Activated CD4-positive, alpha-beta T cell treated with anti-CD3 and anti-CD28 coated beads, Interleukin-2, Interleukin-4, amounts not matched to agents 100 ng/mL and 50 ng/mL, durations not matched to agents 16 hours and 8 hours (primary cell): ENCODE data around the gene SLC25A24.
"Not testable (repeated sequence)": the region's sequence is repeated elsewhere in the genome, so short reads cannot be mapped to it uniquely, and the experiment has no call there.

Experiments
- DNase-seq: peaks from one replicate; pipeline ENCODE4 v3.0.0-alpha.2; 2020; ENCODE audit warnings: low spot score

The SLC25A24 gene

DNA sequence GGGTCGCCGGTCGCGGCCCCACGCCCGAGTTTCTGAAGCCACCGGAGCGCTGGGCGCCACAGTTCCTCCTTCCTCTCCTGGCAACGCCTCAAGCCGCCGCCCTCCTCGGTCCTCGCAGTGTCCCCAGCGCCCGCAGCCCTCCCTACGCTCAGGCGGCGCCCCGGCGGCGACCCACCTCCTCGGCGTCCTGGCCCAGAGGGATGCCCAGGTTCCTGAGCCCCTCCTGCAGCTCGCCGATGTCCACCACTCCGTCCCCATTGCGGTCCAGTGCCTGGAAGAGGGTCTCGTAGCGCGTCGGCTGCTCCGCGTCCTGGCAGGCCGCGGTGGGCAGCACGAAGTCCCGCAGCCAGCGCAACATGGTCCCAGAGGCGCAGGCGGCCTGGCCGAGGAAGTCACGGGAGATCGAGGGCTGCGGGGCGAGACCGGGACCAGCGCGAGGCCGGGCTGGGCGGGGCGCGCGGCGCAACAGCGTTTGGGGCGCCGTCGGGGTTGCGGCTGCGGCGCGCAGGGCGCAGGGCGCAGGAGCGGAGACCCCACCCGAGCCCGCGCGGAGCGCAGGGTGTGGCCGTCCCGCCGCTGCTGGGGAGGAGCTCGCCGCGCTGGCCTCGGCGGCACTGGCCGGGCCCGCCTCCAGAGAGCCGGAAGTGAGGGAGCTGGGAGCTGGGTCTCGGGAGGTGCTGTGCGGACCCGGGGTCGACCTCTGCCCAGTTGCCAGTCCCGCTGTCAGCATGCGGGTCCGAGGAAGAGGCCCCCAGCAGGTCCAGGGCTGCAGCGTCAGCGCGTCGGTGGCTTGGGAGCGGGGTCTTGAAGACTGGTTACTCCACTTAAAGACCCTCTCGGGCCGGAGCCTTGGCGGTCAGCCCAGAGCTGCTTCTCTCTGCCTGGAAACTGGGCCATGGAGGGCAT is at the start of gene SLC25A24:
Gene SLC25A24, minus strand, starts transcription at position 563 of the 906 bp plus-strand sequence. Its CDS starts 205 bp downstream, at position 358.
- DNase-seq = peak; percentile 71

DNA sequence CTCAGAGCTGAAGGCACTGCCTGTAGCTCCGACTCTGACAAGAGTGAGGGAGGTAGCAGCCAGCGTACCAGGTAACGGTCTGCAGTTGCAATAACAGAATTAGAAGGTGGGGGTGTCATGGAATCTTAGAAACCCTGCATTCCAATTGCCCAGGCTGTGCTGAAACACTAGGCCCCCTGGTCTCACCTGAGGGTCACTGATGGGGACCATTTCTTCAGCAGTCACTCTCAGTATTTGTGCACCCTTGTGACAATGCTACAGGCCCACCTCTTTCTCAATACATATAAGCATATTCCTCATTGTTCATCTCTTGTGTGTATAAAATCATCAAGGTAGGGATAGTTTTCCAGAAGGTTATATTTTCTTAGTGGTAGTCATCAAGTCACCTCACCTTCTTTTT is 43.8 kb upstream of the SLC25A24 start, which contains the start of gene NBPF4:
Gene NBPF4, minus strand, starts transcription at position 101 of the 400 bp plus-strand sequence. CDS start 315 bp downstream, outside the sequence.
- not testable (repeated sequence) for DNase-seq

DNA sequence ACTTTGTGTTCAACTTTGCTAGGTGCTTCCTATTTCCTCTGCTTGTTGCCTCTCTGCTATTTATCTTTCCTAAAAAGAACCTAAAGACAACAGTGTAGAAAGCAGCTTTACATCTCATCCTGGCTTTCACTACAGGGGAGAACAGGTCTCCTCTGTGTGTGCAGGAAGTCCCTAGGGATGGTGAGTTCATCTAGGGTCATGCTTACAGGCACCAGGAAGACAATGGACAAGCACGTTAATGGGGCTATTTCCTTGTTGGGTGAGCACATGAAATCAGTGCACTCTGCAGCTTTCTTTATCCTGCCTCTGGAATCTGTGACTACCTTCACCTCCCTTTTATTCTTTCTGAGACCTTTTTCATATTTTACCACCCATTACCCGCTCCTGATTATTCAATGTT is 39.3 kb upstream of the SLC25A24 start:
- DNase-seq = not testable (repeated sequence)

DNA sequence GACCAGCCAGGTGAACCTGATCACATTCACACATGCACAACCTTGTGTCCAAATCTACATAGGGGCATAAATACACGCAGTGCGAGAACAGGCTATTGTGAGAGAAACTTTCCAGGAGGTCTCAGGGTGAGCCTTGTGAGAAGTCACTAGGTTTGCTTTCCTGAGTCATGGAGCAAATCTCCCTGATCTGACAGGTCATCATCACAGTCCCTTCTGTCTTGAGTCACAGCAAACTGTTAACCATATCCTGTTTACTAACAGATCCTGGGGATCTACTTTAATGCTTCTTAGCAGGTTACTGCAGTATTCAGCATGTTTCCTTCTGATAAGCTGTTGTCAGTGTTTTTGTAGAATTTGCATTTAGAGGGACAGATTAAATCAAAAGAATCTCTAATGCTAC is 35.2 kb upstream of the SLC25A24 start:
- peak; percentile 34 for DNase-seq

DNA sequence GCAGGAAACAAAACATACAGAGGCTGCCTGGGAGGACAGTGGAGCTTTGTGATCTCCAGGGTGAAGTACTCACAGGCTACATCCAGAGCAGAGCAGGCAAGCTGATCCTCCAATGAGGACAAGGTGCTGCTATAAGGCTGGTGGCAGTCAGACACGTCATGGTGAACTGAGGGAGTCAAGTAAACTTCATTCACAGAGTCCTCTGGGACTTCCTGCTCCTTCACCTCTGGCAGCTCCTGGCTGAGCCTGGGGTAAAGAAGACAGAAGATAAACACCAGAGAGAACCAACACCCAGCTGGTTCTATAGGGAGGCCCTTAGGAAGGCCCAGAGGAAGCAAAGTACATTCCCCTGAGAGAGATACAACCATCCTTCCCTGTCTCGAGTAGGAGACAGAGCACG is 32.0 kb upstream of the SLC25A24 start:
- not testable (repeated sequence) for DNase-seq

DNA sequence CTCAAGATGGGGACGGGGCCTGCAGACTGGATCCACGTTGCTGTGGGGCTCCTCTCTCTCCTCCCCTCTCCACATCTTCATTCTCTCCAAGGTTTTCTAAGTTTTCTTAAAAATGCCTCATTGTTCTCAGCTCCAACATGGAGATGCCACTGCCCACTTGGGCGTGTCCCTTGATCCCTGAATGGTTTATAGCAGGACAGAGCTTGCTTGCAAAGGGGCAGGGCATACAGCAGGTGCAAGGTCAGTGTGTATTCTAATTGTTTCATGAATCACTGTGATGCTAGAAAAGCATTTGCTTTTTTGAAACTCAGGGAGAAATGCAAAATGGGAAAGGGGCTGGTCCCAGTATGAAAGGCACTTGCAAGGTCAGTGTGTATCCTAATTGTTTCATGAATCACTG is 29.8 kb upstream of the SLC25A24 start:
- DNase-seq = not testable (repeated sequence)

DNA sequence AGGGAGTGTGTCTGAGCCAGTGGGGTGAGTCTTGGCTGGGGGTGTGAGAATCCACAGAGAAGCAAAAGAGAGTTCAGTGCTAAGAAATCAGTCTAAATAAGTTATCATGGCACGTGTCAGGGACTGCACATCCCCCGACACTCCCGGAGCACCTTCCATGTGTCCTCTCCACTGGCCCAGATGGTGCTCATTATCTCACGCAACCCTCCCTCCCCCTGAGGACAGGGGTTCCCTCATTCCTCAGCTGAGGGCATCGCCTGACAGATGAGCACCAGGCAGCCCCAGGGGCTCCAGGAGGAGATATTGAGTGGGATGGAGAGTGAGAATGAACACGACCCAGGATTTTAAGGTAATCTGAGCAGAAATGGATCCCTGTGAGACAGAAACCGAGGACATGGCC is 27.6 kb upstream of the SLC25A24 start:
- not testable (repeated sequence) for DNase-seq

DNA sequence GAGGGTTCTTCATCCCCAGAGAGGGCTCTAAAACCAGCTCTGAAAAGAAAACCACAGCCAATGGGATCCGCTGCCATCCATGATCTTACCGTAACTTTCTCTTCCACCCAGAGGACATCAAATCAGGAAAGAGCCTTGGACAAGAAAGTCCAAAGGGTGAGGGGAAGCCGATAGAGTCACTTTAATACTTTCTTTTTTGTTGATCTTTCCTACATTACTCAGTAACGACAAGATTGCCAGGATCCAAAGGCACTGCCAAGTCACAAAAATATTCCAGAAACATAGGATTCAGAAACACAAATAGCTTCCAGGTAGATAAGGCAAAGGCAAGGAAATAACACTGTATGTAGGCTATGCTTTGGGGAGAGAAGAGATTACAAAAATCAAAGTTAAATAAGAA is 26.7 kb upstream of the SLC25A24 start:
- DNase-seq = not testable (repeated sequence)

DNA sequence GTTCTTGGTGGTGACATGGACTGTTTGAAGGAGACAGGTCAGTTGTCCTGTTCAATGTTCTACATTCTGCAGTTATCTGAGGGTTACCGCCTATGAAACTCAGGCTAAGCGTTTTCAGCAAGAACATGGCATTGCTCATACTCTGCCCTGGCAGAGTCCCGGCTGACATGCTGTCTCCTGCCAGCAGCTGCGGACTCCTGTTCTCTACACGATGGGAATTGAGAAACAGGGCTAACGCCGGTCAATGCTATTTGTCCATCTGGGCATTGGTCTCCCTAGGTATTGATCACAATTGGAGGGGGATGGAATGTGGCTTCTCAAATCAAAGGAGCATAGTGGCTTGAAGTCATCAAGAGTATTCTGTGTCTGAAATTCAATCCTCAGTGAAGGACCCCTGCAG is 23.1 kb upstream of the SLC25A24 start:
- not testable (repeated sequence) for DNase-seq

DNA sequence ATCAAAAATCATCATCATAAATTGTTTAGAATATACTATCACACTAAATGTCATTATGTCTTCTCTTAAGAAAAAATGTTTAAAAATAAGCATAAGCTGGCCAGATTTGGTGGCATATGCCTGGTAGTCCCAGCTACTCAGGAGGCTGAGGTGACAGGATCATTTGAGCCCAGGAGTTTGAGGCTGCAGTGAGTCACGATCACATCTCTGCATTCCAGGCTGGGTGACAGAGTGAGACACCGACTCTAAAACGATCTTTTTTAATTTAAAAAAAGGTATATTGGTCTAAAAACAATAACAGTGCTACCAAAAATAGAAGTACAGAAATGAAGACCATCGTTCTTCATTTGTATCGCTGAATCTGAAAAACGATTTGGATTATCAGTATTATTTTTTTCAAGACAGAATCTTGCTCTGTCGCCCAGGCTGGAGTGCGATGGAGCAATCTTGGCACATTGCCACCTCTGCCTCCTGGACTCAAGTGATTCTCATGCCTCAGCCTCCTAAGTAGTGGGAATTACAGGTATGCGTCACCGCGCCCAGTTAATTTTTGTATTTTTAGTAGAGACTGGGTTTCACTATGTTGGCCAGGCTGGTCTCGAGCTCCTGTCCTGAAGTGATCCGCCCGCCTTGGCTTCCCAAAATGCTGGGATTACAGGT is 17.5 kb upstream of the SLC25A24 start:
- DNase-seq = not testable (repeated sequence)

DNA sequence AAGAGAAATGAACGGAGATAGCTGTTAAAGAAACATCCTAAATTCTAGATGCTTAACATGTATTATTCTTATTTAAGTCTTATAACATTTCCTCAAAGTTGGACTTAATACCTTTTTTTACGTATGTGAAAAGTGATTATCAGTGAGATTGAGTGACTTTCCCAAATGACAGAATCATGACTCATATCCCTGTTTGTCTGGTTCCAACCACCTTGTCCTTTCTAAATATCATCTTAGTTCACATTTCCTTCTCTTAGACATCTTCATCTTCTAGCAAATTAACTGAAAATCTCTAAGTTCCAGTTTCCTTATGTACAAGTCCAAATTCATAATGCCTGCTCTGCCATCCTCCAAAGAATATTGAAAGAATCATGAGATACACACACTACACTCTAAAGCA is 16.9 kb upstream of the SLC25A24 start:
- not testable (repeated sequence) for DNase-seq

DNA sequence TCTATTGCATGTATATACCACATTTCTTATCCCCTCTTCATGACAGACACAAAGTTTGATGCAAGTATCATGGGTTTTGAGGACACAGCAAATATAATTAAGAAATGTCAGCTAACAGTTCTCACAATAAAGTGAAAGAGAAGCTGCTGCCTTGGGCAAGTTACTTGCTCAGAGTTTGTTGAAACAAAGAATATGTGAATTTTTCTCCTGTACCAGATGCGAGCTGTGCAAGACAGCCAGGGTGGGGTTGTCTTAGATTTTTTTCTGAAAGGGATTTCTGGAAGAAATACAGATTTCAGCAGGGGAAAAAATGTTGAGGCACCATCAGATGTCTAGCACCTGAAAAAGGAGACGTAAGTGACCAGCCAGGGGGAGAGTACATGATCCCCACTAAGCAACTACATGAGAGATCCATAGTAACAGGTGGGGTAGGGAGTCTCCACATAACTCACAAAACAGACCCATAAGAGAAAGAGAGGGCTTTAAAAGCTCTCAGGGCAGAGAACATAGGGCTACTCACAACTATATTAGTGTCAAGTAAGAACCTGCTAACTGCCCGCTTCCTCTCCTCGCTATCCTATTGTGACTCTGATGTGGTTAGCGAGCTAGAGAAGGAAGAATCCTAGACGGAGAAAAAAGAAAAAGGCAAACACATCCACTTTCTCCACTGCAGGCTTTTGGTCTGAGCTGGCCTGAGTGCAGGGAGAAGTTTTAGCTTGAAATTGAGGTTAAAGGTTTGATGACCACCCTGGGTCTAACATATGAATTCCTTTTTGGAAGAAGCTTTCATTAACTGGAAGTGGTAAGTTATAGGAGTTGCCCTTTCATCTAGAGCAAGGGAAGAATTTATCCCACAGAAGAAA is 16.1 kb upstream of the SLC25A24 start:
- not testable (repeated sequence) for DNase-seq

DNA sequence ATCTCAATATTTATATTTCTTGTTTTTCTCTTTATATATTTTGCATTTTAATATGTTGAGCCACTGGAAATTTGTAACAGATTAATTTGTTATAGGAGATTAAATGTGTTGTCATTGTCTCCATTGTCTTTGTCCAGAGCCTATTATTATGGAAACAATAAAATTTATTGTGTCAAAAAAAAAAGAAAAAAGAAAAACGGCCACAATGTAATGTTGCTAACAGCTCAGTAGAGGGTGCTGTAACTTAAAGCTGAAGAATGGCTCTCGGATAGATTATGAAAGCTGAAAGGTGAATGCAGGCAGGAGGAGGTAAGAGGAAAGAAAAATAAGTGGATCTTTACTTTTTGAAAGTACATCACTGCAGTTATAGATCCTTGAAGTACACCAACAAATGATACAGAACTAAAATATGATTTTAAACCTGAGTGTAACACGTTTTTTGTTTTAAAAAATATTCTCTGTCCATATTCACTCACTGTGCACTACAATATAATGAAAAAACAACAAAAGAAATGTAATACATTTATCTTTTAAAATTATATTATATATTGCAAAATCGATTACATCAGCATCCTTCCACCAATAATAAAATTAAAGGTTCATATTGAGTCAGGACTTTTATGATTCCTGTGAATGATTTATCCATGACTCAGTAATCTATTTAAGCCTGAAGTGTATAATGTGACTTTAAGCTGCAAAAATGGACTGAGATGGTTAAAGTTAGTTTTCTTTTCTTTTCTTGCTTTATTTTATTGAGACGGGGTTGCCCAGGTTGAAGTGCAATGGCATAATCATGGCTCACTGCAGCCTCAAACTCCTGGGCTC is 14.7 kb upstream of the SLC25A24 start:
- DNase-seq = peak; percentile 38

DNA sequence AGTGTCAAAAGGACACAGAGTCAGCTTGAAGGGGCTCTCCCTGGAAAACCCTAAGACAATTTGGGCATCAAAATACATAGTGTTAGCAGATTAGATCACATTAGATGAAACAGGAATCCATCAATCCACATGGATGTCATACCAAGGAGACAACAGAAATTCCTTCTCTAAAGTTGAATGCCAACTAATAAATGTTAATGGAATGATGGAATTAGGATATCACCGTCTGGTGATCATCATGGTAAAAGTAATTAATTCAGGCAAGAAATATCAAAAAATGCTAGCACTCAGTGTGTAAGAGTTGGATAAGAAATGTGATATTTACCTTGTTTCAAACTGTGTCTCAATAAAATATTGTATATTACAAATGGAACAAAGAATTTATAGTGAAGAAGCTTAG is 10.9 kb upstream of the SLC25A24 start:
- DNase-seq = no peak

DNA sequence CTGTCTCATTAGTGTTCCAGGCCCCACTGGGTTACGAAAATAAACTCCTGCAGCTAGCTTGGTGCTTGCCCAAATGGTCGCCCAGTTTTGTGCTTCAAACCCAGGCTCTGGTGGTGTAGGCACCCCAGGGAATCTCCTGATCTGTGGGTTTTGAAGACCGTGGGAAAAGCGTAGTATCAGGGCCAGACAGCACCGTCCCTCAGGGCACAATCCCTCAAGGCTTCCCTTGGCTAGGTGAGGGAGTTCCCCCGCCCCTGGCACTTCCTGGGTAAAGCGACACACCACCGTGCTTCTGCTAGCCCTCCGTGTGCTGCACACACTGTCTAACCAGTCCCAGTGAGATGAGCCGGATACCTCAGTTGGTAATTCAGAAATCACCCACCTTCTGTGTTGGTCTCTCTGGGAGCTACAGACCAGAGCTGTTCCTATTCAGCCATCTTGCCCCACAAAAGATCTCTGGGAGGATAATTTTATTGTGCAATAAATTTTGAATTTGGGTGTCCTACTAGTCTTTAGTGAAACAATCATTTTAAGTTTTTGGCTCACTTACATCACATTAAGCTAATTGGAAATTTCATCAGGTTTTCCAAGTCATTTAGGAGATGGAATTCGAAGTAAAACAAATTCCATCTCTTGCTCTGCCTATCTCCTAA is 9.4 kb upstream of the SLC25A24 start:
- DNase-seq = no peak

DNA sequence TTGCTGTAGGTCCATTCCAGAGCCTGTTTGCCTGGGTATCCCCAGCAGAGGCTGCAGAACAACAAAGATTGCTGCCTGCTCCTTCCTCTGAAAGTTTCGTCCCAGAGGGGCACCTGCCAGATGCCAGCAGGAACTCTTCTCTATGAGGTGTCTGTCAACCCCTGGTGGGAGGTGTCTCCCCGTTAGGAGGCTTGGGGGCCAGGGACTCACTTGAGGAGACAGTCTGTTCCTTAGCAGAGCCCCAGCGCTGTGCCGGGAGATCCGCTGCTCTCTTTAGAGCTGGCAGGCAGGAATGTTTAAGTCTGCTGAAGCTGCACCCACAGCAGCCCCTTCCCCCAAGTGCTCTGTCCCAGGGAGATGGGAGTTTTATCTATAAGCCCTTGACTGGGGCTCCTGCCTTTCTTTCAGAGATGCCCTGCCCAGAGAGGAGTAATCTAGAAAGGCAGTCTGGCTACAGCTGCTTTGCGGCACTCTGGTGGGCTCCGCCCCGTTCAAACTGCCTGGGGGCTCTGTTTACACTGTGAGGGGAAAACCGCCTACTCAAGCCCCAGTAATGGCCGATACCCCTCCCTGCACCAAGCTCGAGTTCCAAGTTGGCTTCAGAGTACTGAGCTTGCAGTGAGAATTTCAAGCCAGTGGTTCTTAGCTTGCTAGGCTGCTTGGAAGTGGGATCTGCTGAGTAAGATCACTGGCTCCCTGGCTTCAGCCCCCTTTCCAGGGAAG is 8.7 kb upstream of the SLC25A24 start:
- DNase-seq = no peak

DNA sequence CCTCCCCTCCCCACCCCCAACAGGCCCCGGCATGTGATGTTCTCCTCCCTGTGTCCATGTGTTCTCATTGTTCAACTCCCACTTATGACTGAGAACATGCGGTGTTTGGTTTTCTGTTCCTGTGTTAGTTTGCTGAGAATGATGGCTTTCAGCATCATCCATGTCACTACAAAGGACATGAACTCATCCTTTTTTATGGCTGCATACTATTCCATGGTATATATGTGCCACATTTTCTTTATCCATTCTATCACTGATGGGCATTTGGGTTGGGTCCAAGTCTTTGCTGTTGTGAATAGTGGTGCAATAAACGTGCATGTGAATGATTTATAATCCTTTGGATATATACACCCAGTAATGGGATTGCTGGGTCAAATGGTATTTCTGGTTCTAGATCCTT is 3.4 kb upstream of the SLC25A24 start:
- DNase-seq = not testable (repeated sequence)

DNA sequence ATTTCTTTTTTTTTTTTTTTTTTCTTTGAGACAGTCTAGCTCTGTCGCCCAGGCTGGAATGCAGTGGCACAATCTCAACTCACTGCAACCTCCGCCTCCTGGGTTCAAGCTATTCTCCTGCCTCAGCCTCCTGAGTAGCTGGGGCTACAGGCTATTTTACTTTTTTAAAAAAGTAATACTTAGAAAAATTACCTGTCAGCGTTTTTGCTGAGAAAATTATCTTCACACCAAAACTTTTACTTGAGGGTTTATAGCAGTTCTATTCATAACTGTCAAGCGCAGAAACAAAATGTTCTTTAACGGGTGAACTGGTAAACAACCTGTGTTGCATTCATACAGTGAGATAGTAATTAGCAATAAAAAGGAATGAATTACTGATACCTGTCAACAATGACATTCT is 1.5 kb upstream of the SLC25A24 start:
- no peak for DNase-seq

DNA sequence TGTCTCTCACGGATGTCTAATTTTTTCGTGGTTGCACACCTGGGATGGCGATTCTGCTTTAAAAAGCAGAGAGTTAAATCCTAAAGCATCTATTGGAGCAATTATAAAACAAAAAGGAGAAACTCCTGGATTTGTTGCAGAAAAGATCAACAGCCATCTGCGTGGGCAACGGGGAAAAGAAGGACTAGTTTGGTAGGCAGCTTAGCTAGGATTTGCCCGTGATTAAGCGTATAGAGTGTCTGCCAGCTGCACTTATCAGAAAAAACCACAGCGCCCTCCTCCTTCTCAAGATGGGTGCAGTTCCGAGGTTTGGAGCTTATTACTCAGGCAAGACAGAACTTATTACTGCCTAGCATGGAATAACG is 526 bp upstream of the SLC25A24 start:
- peak; percentile 58 for DNase-seq

DNA sequence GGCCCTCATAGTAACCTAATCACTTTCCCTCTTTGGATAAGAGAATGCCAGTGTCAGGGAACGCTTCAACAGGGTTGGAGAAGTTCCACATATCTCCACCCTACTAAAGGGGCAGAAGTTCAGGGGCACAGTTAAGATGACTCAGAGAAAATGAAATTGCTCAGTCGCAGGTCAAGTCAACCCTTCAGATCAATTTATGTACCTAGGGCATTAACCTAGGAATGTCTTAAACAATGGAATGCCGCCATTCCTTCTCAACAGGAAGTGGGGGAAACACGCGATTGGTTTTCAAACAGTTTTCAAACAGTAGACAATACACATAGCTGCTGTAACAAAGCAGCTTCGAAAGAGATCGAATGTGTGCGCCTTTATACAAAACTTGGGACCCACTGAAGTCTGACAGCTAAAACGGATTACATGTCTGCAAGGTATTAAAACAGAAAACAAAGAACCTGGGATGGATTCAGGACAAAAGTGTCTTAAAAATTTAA is 897 bp downstream of the SLC25A24 start:
- no peak for DNase-seq
